Muscle of leg (tissue), 11 donors: ENCODE measurements around the gene SLC12A3. TPM values are rescaled to one million over a fixed set of nuclear protein-coding genes. Genes with fewer than 3 reads are reported as not detected.

Experiments used
- DNase-seq: peaks from one replicate; pipeline ENCODE4 v3.0.0; 2013
- H3K27ac ChIP-seq: one replicate; pipeline ENCODE4 v1.5.1; 2013; ENCODE audit warnings: mild to moderate bottlenecking, low read length, control low read depth
- H3K27me3 ChIP-seq: one replicate; pipeline ENCODE4 v1.6.1; 2013; ENCODE audit warnings: low read length; ENCODE audit not compliant: control insufficient read depth, insufficient read depth
- H3K36me3 ChIP-seq: one replicate; pipeline ENCODE4 v1.6.1; 2013; ENCODE audit warnings: low read length; ENCODE audit not compliant: control insufficient read depth, insufficient read depth
- H3K4me1 ChIP-seq: one replicate; pipeline ENCODE4 v1.6.1; 2013; ENCODE audit warnings: low read length; ENCODE audit not compliant: control insufficient read depth, insufficient read depth
- H3K4me3 ChIP-seq: one replicate; pipeline ENCODE4 v1.5.1; 2013; ENCODE audit warnings: low read length, control low read depth
- H3K9me3 ChIP-seq: replicated peaks from 2 replicates; pipeline ENCODE4 v1.6.1; 2013; ENCODE audit warnings: low read depth, low read length; ENCODE audit not compliant: control insufficient read depth
- WGBS: methylation state at CpG from one replicate; pipeline ENCODE4 v1.1.5; 2013; ENCODE audit warnings: missing lambda C conversion rate; ENCODE audit not compliant: insufficient coverage; 5-methylcytosine and 5-hydroxymethylcytosine counted together
- polyA plus RNA-seq, 8 donors: library from polyadenylated mRNA; unstranded; fragments of 120-200 nt; gene quantifications; one replicate each; pipeline versions ENCODE4 v1.2.1 to v1.2.3, GENCODE V29; 2013; ENCODE audit warnings: inconsistent platforms in 1 of 8, low replicate concordance in 1 of 8; ENCODE audit not compliant: insufficient read length in 8 of 8, insufficient read depth in 1 of 8
- total RNA-seq: library from RNA; stranded (reverse); fragments of 120-200 nt; gene quantifications from one replicate; pipeline ENCODE4 v1.2.4, GENCODE V29; 2013

The SLC12A3 gene
- total and polyA plus RNA-seq, 9 donors, result 0.03 to 0.07 (median 0.04) TPM; not detected in 2

- WGBS, result no CpG with 5 or more reads among the region's 2 CpGs
Measured at GRCh38 chr16:56941092-56941491, 76.1 kb downstream of the SLC12A3 start.

GRCh38 chr16:56941856-56942331 lies 76.9 kb downstream of the SLC12A3 start:
- DNase-seq, result no peak
- no peaks in the 10 kb centered on the region for H3K27me3 ChIP-seq
- peaks cover 75% of the 10 kb centered on the region for H3K36me3 ChIP-seq
- H3K9me3 ChIP-seq, result no peaks in the 10 kb centered on the region
- H3K27ac ChIP-seq, result no peak overlapping the region
- peaks cover 9% of the 10 kb centered on the region for H3K4me1 ChIP-seq
- H3K4me3 ChIP-seq, result no peak overlapping the region
- 88% methylated on average over 7 of the region's 9 CpGs for WGBS

More at GRCh38 chr16:56941092-56941491, 76.1 kb downstream of the SLC12A3 start:
- no peak for DNase-seq
- Histone ChIP-seq H3K27me3 (no peaks in the 10 kb centered on the region), H3K27ac (no peak overlapping the region), H3K36me3 (peaks cover 74% of the 10 kb centered on the region), H3K4me1 (peaks cover 11% of the 10 kb centered on the region), H3K4me3 (no peak overlapping the region), H3K9me3 (no peaks in the 10 kb centered on the region)

- Histone ChIP-seq H3K27me3 (no peaks in the 10 kb centered on the region), H3K36me3 (peaks cover 68% of the 10 kb centered on the region), H3K4me3 (no peak overlapping the region), H3K4me1 (peaks cover 9% of the 10 kb centered on the region), H3K9me3 (no peaks in the 10 kb centered on the region), H3K27ac (no peak overlapping the region)
- 83% methylated on average over 2 of the region's 6 CpGs for WGBS
- no peak for DNase-seq
Measured at GRCh38 chr16:56943761-56944375, 78.9 kb downstream of the SLC12A3 start.

- no peak for DNase-seq
- 0% methylated on average over 1 of the region's 2 CpGs for WGBS
- no peaks in the 10 kb centered on the region for H3K9me3 ChIP-seq
- peaks cover 56% of the 10 kb centered on the region for H3K36me3 ChIP-seq
- peaks cover 9% of the 10 kb centered on the region for H3K4me1 ChIP-seq
- no peak overlapping the region for H3K4me3 ChIP-seq
- no peaks in the 10 kb centered on the region for H3K27me3 ChIP-seq
- no peak overlapping the region for H3K27ac ChIP-seq
Measured at GRCh38 chr16:56944954-56945839, 80.2 kb downstream of the SLC12A3 start.

GRCh38 chr16:56945847-56946527 lies 81.0 kb downstream of the SLC12A3 start:
- Histone ChIP-seq H3K27me3 (no peaks in the 10 kb centered on the region), H3K4me1 (peaks cover 10% of the 10 kb centered on the region), H3K4me3 (no peak overlapping the region), H3K36me3 (peaks cover 48% of the 10 kb centered on the region), H3K9me3 (no peaks in the 10 kb centered on the region), H3K27ac (no peak overlapping the region)
- 100% methylated on average over 2 of the region's 12 CpGs for WGBS
- no peak for DNase-seq

- Histone ChIP-seq H3K9me3 (no peaks in the 10 kb centered on the region), H3K4me1 (peaks cover 14% of the 10 kb centered on the region), H3K36me3 (peaks cover 41% of the 10 kb centered on the region), H3K27me3 (no peaks in the 10 kb centered on the region), H3K4me3 (no peak overlapping the region), H3K27ac (no peak overlapping the region)
- 75% methylated on average over 5 of the region's 10 CpGs for WGBS
- no peak for DNase-seq
Measured at GRCh38 chr16:56946767-56947603, 82.0 kb downstream of the SLC12A3 start.

- WGBS, result no CpG with 5 or more reads among the region's 2 CpGs
- Histone ChIP-seq H3K9me3 (no peaks in the 10 kb centered on the region), H3K27ac (no peak overlapping the region), H3K4me3 (no peak overlapping the region), H3K36me3 (peaks cover 35% of the 10 kb centered on the region), H3K27me3 (no peaks in the 10 kb centered on the region), H3K4me1 (peaks cover 14% of the 10 kb centered on the region)
- no peak for DNase-seq
Measured at GRCh38 chr16:56947604-56947995, 82.6 kb downstream of the SLC12A3 start.

- peaks cover 28% of the 10 kb centered on the region for H3K36me3 ChIP-seq
- no peaks in the 10 kb centered on the region for H3K27me3 ChIP-seq
- H3K4me1 ChIP-seq, result peaks cover 14% of the 10 kb centered on the region
- no peaks in the 10 kb centered on the region for H3K9me3 ChIP-seq
- no peak overlapping the region for H3K27ac ChIP-seq
- WGBS, result 100% methylated on average over 4 of the region's 6 CpGs
- DNase-seq, result no peak
- no peak overlapping the region for H3K4me3 ChIP-seq
Measured at GRCh38 chr16:56948234-56948633, 83.2 kb downstream of the SLC12A3 start.

- WGBS, result 82% methylated on average over 1 of the region's 4 CpGs
- peaks cover 9% of the 10 kb centered on the region for H3K4me1 ChIP-seq
- H3K27me3 ChIP-seq, result no peaks in the 10 kb centered on the region
- H3K27ac ChIP-seq, result no peak overlapping the region
- no peak for DNase-seq
- H3K36me3 ChIP-seq, result peaks cover 13% of the 10 kb centered on the region
- no peak overlapping the region for H3K4me3 ChIP-seq
- no peaks in the 10 kb centered on the region for H3K9me3 ChIP-seq
Measured at GRCh38 chr16:56950051-56950450, 85.0 kb downstream of the SLC12A3 start.
